Measurements from ENCODE around the gene WDFY1.
"Not testable (repeated sequence)": the region's sequence is repeated elsewhere in the genome, so short reads cannot be mapped to it uniquely, and the experiment has no call there.

The WDFY1 gene

DNA sequence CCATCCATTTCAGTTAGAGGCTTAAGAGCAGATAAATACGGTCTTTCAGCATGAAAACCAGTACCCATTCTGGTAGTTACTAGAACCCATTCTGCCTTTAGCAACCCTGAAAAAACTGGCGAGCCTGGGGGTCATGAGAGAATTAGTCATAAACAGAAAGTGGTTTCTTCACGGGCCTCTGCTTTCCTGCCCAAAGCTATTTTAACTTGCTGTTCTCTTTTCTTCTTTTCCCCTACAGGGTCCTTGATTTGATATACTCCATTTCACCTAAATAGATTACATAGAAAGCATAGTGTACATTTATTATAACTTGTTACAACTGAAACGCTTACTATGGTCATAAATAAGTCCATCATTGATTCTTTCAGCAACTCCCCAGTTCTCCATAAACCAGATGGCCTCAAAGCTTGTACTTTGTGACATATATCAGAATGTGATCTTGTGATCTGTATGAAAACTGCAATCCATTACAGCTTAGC is 48.3 kb downstream of the WDFY1 start:
- peak; percentile 43 for DNase-seq (ENCODE audit: low read depth)

DNA sequence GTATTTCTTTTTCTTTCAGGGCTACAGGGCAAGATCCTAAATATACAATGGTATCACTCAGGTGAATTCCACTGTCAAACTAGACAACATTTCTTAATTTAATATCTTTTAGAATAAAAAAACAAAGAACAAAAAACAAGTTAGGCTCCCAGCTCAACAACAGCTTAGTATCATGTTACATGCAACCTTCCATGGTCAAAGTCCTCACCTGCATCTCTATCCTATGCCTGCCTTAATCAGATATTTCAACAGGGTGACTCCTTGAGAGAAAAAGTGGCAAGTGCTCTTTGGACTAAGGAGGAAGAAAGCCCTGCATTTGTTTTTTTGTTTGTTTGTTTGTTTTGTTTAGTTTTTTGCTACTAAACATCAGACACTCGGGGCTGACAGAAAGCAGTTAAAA is 50.2 kb downstream of the WDFY1 start:
- no peak for DNase-seq (ENCODE audit: low read depth)

DNA sequence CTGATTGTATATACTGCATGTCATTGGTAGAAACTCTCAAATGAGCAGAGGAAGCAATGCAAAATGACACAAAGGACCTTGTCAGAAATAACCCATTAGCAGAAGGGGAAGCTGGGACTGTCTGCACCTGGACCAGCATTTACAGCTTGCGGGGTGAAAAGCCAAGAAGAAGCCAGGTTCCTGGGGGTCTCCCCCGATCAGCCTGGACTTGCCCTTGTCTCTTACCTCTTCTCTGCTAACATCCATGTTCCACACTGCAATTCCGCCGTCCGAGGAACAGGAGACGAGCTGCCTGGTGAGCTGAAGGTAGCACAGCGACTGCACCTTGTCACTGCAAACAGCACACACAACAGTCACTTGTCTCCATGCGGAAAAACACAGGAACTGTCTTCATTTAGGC is 51.1 kb downstream of the WDFY1 start:
- DNase-seq (ENCODE audit: low read depth) = no peak

DNA sequence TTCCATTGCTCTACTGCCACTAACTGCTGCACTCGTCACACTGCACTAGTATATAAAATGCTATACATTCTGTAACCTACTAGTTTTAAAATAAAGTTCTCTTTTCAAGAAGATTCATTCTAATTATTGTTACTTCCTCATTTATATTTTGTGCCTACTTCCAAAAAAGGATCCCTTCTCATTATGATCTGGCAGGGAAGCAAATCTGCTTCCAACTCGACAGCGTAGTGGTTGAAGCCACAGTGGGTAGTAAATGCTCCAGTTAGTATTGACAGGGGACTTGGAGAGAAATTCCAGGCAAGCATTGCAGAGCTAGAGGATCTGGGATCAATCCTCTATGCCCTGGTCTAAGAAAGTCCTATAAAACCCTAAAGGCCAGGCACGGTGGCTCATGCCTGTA is 54.4 kb downstream of the WDFY1 start:
- no peak for DNase-seq (ENCODE audit: low read depth)

DNA sequence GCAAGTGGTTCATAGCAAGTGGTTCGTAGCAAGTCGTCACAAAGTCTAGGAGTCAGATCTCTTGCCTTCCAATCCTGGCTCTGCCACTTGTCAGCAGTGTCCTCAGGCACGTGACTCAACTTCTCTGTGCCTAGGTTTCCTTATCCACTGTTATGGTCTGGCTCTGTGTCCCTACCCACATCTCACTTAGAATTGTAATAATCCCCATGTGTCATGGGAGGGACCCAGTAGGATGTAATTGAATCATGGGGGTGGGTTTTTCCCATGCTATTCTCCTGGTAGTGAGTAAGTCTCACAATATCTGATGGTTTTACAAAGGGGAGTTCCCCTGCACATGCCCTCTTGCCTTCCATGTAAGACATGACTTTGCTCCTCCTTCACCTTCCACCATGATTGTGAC is 55.9 kb downstream of the WDFY1 start:
- no peak for DNase-seq (ENCODE audit: low read depth)

DNA sequence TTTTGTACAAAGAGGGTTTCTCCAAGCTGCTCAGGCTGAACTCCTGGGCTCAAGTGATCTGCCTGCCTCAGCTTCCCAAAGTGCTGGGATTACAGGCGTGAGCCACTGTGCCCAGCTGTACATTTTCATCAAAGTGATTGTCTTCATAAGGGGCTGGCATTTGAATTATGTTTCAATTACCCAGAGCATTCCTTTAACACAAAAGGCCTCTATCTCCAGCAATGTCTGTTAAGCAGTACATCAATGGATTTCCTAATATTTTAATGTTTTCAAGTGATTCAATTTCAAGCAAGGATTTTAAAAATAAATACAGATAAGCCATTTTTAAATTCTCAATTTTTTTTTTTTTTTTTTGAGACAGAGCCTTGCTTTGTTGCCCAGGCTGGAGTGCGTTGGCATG is 56.9 kb downstream of the WDFY1 start:
- no peak for DNase-seq (ENCODE audit: low read depth)

DNA sequence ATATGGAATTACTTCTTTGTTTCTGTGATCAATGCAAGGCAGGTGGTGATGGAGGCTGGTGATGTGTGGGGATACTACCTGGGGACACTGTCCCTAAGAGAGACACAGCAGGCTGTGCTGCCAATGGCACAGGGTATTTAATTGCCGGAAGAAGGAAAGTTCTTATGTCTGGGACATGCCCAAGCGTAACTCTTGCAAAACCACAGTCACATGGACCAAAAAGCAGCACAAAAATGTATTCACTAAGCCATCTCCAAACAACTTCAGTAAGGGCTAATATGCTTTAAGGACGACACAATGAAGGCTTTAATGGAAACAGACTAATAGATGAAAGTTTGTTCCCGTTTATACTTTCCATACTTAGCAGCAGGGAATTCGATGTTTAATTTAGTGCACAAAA is 58.0 kb downstream of the WDFY1 start:
- DNase-seq (ENCODE audit: low read depth) = peak; percentile 42

DNA sequence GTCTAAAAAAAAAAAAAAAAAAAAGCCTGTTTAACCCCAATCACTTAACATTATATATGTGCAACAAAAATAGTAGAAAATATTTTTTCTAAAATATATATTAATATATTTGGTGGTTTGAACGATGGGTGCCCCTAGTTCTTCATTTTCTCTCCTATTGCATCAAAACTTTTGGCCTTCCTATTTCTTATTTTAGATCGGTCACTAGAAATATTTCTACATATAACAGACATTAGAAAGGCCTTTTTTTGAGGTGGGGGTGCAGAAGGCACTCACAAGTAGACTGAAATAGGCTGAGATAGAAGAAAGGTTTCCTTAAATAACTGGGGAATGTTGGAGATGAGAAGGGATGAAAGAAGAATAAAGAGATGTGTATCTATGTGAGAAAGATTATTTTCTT is 58.4 kb downstream of the WDFY1 start:
- DNase-seq (ENCODE audit: low read depth) = no peak

DNA sequence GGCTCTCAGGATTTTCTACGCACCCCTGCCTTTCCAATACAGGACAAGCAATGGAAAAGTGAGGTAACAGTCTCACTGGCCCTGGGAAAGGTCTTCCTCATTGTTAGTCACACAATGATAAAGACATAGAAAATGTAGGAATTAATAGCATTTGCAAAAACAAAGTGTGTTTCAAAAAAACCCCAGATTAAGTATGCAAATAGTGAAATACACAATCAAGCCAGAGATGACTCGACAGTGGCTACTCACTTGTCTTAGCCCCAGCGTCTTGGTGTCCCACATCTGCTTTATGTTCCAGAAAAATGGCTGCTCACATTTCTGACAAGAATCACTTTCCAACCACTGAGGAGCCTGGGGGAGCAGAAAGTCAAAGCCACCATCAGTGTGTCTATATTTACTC is 60.7 kb downstream of the WDFY1 start:
- DNase-seq (ENCODE audit: low read depth) = peak; percentile 56

DNA sequence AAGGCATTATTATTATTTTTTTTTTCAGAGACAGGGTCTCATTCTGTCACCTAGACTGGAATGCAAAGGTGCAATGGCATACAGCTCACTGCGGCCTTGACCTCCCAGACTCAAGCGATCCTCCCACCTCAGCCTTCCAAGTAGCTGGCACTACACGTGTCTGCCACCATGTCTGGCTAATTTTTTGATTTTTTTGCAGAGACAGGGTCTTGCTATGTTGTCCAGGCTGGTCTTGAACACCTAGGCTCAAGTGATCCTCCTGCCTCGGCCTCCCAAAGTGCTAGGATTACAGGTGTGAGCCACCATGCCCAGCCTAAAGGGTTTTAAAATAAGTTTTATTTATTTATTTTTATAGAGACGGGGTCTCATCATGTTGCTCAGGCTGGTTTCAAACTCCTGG is 62.4 kb downstream of the WDFY1 start:
- DNase-seq (ENCODE audit: low read depth) = no peak

DNA sequence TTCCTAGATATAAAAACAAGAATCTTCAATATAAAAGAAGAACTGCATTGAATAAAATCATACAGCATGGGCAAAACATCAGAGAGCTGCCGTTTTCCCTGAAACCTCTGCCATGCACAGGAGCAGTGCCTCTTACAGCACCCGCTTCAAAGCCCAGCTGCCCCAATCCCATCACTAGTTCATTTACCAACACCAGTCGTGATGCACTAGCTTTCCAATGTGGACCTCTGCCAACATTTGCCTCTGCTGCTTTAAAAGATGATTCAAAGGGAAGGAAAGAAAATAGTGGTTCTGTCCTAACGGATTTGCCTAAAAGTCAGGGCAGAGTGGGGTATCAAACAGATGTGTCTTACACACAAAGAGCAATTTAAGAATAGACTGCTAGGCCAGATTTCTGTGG is 64.3 kb downstream of the WDFY1 start:
- no peak for DNase-seq (ENCODE audit: low read depth)

DNA sequence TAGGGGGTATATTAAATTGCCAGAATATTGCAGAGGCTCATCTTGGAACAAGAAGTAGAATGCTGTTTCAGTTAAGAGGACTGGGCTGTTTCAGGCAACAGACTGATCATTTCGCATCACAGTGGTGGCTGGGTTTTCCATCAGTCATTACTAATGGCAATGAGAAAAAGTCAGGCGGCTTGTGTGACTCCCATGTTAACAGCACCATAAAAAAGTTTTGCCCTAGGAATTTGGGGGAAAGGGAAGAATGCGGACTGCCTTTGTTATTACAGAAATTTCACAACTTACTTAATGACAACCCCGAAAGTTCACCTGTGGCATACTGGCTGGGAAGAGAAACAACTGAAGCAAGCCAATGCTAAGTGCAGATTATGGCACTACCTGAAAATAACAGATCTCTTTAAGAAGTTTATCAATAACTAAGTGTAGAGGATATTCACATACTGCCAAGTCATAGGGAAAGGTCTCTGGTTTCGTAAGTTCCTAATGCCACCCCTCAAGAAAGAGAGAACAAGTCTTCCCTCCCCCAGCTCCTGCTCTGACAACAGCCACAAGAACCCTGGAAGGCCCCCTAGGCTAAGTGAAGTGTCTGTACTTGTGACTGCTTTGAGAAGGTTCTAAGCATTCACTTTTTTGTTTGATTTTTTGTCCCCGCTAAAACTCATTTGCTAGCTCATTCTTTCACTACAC is 67.3 kb downstream of the WDFY1 start:
- DNase-seq (ENCODE audit: low read depth) = no peak

DNA sequence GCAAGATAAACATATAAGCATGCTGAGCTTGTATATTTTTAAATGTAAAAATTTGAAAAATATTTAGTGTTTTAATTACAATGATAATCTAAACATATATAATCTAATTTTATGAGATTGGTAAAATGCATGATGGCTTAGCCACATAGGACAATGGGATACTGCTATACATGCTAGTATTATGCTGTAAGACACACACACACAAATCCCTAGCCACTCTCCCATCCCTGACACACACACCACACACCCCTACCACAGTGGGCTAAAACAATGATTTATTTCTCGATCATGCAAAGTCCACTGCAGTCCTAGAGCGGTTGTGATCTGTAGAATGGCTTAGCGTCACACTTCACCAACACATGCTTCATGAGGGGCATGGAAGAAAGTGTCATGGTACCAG is 71.5 kb downstream of the WDFY1 start:
- no peak for DNase-seq (ENCODE audit: low read depth)

DNA sequence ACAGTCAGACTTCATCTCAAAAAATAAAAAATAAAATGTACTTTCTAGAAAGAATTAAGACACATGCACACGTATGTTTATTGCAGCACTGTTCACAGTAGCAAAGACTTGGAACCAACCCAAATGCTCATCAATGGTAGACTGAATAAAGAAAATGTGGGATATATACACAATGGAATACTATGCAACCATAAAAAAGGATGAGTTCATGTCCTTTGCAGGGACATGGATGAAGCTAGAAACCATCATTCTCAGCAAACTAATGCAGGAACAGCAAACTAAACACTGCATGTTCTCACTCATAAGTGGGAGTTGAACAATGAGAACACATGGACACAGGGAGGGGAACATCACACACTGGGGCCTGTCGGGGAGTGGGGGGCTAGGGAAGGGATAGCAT is 72.4 kb downstream of the WDFY1 start:
- DNase-seq (ENCODE audit: low read depth) = not testable (repeated sequence)

DNA sequence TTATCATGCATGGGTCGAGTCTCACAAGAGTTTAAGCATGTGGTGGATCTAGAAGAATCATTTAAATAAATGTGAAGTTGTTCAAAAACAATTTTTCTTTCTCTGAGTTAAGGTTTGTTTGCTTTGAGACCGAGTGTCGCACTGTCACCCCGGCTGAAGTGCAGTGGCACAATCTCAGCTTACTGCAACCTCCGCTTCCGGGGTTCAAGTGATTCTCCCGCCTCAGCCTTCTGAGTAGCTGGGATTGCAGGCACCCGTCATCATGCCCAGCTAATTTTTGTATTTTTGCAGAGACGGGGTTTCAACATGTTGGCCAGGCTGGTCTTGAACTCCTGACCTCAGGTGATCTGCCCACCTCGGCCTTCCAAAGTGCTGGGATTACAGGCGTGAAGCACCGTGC is 73.5 kb downstream of the WDFY1 start:
- DNase-seq (ENCODE audit: low read depth) = not testable (repeated sequence)

DNA sequence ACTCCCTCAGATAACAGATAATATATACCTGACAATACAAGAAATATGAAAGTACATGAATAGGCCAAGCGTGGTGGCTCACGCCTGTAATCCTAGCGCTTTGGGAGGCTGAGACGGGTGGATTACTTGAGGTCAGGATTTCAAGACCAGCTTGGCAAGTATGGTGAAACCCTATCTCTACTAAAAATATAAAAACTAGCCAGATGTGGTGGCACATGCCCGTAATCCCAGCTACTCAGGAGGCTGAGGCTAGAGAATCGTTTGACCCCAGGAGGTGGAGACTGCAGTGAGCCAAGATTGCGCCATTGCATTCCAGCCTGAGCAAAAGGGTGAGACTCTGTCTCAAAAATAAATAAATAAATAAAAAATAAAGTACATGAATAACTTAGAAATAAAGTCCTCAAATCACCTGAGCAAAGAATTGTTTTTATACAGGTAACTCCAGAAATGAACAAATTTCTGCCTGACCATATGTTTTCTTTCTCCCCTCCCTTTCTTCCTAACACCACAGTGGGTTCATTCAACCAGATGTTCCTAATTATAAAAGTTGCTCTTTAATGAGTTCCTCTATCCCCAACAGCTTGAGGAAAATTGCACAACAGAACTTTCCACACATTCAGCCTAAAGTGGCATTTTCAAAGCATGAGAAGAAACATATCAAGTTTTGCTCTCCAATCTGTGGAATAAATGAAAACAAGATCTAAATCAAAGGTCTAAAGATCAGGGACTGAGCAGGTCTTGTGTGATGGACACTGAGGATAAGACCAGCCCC is 74.1 kb downstream of the WDFY1 start:
- peak; percentile 14 for DNase-seq (ENCODE audit: low read depth)

DNA sequence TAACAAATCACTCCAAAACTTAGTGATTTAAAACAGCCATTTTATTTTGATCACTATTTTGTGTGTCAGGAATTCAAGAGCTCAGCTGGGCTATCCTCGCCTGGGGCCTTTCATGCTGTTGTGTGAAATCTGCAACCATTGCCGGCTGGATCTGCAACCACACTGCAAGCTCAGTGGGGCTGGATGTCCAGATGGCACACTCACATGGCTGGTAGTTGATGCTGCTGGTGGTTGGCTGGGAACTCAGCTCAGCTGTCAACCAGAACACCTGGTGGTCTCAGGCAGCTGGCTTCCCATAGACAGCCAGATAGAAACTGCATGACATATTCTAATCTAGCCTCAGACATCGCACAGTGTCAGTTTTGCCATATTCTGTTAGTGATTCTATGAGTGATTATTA is 77.1 kb downstream of the WDFY1 start:
- DNase-seq (ENCODE audit: low read depth) = no peak

DNA sequence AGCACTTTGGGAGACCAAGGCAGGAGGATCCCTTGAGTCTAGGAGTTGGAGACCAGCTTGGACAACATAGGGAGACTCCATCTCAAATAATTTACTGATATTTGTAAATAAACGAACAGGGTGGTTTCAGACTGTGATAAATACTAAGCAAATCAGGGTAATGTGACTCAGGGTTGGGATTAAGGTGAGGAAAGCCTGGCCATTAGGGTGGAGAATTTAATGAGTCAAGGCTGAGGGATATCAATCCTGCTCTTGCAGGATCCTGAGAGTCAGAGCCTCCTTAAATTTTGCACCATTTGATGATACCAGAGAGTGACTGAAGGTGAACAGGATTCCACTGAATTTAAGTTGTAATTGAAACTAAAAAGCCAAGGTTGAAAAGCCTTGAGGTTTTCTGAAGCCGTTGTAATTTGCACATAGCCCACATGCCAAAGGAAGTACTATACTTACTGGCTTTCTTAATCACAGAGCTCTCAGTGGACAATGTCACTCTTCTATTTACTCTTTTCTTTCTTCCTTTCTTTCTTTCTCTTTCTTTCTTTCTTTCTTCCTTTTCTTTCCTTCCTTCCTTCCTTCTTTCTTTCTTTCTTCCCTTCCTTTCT is 79.1 kb downstream of the WDFY1 start:
- peak; percentile 44 for DNase-seq (ENCODE audit: low read depth)

DNA sequence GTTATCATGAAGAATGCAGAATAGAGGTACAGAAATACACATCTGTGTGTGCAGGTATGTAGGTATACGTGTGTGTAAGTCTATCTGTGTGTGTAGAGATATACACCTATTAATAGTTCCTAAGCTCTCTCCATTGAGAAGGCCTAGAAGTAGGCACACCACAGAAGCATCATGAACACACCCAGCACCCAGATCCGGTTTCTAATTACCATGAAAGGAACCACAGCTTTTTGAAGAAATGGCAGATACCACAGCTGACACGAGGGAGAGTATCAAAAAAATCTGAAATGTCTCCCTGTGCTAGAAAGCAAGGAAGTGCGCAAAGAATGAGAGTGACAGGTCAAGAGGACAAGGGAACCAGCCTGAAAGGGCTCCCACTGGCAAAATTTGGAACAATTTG is 80.0 kb downstream of the WDFY1 start:
- DNase-seq (ENCODE audit: low read depth) = no peak

DNA sequence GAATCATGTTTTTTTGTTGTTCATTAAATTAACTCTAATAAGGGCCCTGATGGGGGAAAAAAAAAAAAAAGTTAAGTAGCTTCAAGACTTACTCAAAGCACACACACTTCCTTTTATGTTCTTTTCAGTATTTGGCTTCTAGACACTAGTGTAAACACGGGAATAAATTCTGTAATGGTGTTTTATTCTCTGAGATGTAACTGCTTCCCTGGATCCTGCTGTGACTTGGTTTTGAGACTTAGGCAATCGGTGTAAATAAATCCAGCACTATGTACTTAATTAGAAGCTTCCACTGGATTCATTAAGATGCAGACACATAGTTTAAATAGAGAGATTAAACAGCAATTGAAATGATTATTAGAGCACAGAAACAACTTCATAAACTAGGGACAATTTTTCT is 81.6 kb downstream of the WDFY1 start:
- no peak for DNase-seq (ENCODE audit: low read depth)

DNA sequence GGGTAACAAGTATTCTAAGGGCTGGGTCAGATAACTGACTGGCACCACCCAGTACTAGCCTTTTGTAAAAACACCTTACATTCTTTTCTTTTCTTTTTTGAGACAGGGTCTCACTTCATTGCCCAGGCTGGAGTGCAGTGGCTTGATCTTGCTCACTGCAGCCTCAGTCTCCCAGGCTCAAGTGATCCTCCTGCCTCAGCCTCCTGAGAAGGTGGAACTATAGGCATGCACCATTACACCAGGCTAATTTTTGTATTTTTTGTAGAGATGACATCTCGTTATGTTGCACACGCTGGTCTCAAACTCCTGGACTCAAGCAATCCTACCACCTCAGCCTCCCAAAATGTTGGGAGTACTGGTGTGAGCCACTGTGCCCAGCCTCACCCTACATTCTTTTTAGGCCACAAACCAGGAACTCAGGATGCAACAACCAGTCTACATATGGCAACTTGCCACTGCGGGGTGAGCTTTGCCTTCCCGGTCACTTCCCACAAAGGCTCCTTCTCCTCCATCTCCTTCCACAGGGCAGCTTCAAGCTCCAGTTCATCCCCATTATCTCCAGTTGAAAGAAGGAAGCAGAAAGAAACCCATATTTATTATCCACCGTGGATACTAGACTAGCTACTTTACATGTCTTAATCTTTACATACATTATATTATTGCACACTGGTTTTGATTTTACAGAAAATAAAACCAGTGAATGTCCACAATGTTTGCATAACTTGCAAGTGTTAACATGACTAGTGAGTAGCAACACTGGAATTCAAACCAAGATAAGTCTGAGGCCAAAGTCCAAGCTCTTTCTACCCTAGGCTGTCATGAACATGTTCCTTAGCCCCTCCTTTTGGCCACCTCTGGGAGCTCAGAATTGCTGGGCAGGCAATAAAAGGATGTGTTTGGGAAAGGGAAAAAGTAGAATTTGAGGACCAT is 84.1 kb downstream of the WDFY1 start:
- DNase-seq (ENCODE audit: low read depth) = peak; percentile 95

DNA sequence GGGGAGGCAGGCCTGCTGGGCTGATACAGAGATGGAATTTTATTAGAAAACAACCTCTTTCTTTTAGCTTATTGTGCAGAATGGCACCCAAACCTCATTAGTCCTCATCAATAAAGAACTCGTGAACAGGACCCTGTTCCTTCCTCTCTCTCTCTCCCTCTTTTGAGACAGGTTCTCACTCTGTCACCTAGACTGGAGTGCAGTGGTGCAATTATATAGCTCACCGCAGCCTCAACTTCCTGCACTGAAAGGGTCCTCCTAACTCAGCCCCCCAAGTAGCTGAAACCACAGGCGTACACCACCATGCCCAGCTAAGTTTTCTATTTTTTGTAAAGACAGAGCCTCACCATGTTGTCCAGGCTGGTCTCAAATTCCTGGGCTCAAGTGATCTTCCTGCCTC is 86.1 kb downstream of the WDFY1 start:
- no peak for DNase-seq (ENCODE audit: low read depth)

Measured in amniotic epithelial cell (primary cell).